Stomach (tissue), 9 donors: Measurements from ENCODE around the gene MYBPC2. TPM values are rescaled to one million over a fixed set of nuclear protein-coding genes. Genes with fewer than 3 reads are reported as not detected.
"Not testable (repeated sequence)": the region's sequence is repeated elsewhere in the genome, so short reads cannot be mapped to it uniquely, and the experiment has no call there.

ENCODE experiments used
- DNase-seq, 2 donors: peaks; one replicate each; pipeline versions ENCODE4 v3.0.0 to v3.0.0-alpha.2; 2013 to 2019
- H3K27ac ChIP-seq, 5 donors: fragments of 200-600 bp in 4 of 5; sonication (generic) in 4 of 5; one replicate each; pipeline ENCODE4 v1.5.1; 2013 to 2019; ENCODE audit warnings: mild to moderate bottlenecking in 1 of 5, moderate library complexity in 1 of 5
- H3K27me3 ChIP-seq, 3 donors: fragments of 200-600 bp; sonication (generic); one replicate each; pipeline ENCODE4 v1.5.1; 2017 to 2019; ENCODE audit warnings: mixed run types in 1 of 3
- H3K36me3 ChIP-seq, 4 donors: fragments of 200-600 bp; sonication (generic); 1 replicate in 3 of 4; 2 replicates in 1 of 4; pipeline ENCODE4 v1.5.1; 2016 to 2019
- H3K4me1 ChIP-seq, 4 donors: fragments of 200-600 bp; sonication (generic); one replicate each; pipeline ENCODE4 v1.5.1; 2016 to 2019
- H3K4me3 ChIP-seq, 4 donors: fragments of 200-600 bp; sonication (generic) in 3 of 4; one replicate each; pipeline ENCODE4 v1.5.1; 2016 to 2019; ENCODE audit warnings: mild to moderate bottlenecking in 1 of 4
- H3K9me3 ChIP-seq, 4 donors: fragments of 200-600 bp; sonication (generic); one replicate each; pipeline ENCODE4 v1.5.1; 2016 to 2019
- CTCF ChIP-seq, 7 experiments: fragments of 450-650 bp in 4 of 7; fragments of 200-600 bp in 3 of 7; sonication (generic) in 3 of 7; IDR thresholded peaks; one replicate each; pipeline ENCODE4 v1.5.1; 2016 to 2019; ENCODE audit warnings: antibody characterized with exemption in 7 of 7, control low read depth in 2 of 7, mild to moderate bottlenecking in 1 of 7
- EP300 ChIP-seq: sonication (generic); formaldehyde crosslinking; IDR thresholded peaks from one replicate; pipeline ENCODE4 v1.6.1; 2017; ENCODE audit warnings: antibody characterized with exemption
- POLR2A ChIP-seq, 4 donors: fragments of 450-650 bp; IDR thresholded peaks; one replicate each; pipeline ENCODE4 v1.6.1; 2016; ENCODE audit warnings: antibody characterized with exemption in 4 of 4, control low read depth in 2 of 4, mild to moderate bottlenecking in 1 of 4, moderate library complexity in 1 of 4
- POLR2AphosphoS5 ChIP-seq, 3 donors: sonication (generic); formaldehyde crosslinking; IDR thresholded peaks; one replicate each; pipeline ENCODE4 v1.6.1; 2016; ENCODE audit warnings: antibody characterized with exemption in 3 of 3
- WGBS, 5 donors: extraction: QIAGEN DNeasy Blood & Tissue Kit in 3 of 5; methylation state at CpG; one replicate each; pipeline versions ENCODE4 v1.1.5 to v1.1.7; 2013 to 2018; 5-methylcytosine and 5-hydroxymethylcytosine counted together
- intact Hi-C: fragments of 100-400 bp; cut with DNase I; formaldehyde crosslinking; loops from one replicate; pipeline ENCODE4 v1.15.1; 2023; ENCODE audit warnings: low total_unique reads
- polyA plus RNA-seq, 3 donors: library from polyadenylated mRNA; stranded (reverse); fragments of 200-250 nt; gene quantifications; one replicate each; pipeline ENCODE4 v1.2.3, GENCODE V29; 2013
- total RNA-seq, 5 donors: library from RNA; depleted of rRNA; stranded (reverse); fragments of >200 nt; gene quantifications; one replicate each; pipeline versions ENCODE4 v1.1.0 to v1.2.3, GENCODE V29; 2014 to 2016
- donor health status: healthy with polysubstance abuse.
- donor health status: Bipolar disorder and iron deficiency.
- donor health status: healthy.

MYBPC2 gene
- total and polyA plus RNA-seq, 8 donors = 0.10 to 0.31 TPM; not detected in 6

- DNase-seq = no peak
- H3K4me1 ChIP-seq = peaks cover 0 to 7% (median 0%) of the 10 kb centered on the region in 4 donors
- H3K4me3 ChIP-seq = no peak overlapping the region
- H3K27ac ChIP-seq = no peak overlapping the region
- intact Hi-C loops = no loop called here
- 84 to 91% (median 90%) methylated on average over 5 to 6 of the region's 6 CpGs for WGBS, 5 donors
- no peaks in the 10 kb centered on the region for H3K36me3 ChIP-seq
- TF ChIP-seq EP300 = no peak
- TF ChIP-seq CTCF (IDR thresholded peaks at IDR 0.05) = no peak
- peaks cover 0 to 27% (median 0%) of the 10 kb centered on the region in 3 donors for H3K27me3 ChIP-seq
- H3K9me3 ChIP-seq = no peaks in the 10 kb centered on the region
Observed at GRCh38 chr19:50468818-50469217, 36.1 kb downstream of the MYBPC2 start.

- intact Hi-C loops, H3K27ac ChIP-seq, DNase-seq, H3K9me3 ChIP-seq, H3K27me3 ChIP-seq, H3K36me3 ChIP-seq, H3K4me3 ChIP-seq: not testable (repeated sequence)
- WGBS, 5 donors = 53 to 70% (median 64%) methylated on average over 3 of the region's 3 CpGs
- peaks cover 12 to 21% (median 15%) of the 10 kb centered on the region in 4 donors for H3K4me1 ChIP-seq
Observed at GRCh38 chr19:50473336-50473735, 40.6 kb downstream of the MYBPC2 start.

- DNase-seq = no peak
Observed at GRCh38 chr19:50475101-50475568, 42.4 kb downstream of the MYBPC2 start.

GRCh38 chr19:50475736-50476223 lies 43.1 kb downstream of the MYBPC2 start:
- DNase-seq = no peak
- peak overlapping the region; percentile 86 to 97 (median 94) for H3K4me3 ChIP-seq
- WGBS, 5 donors = 68 to 78% (median 75%) methylated on average over 27 to 29 of the region's 29 CpGs
- H3K27ac ChIP-seq = peak overlapping the region; percentile 40 to 90 (median 89)
- H3K9me3 ChIP-seq = no peaks in the 10 kb centered on the region
- H3K4me1 ChIP-seq = peaks cover 12 to 29% (median 20%) of the 10 kb centered on the region in 4 donors
- TF ChIP-seq POLR2A (IDR thresholded peaks at IDR 0.05) (no peak), EP300 (peak; percentile 39)
- peaks cover 20 to 29% (median 27%) of the 10 kb centered on the region in 4 donors for H3K36me3 ChIP-seq
- H3K27me3 ChIP-seq = no peaks in the 10 kb centered on the region
- intact Hi-C loops = no loop called here

More at GRCh38 chr19:50475101-50475568, 42.4 kb downstream of the MYBPC2 start:
- 66 to 85% (median 80%) methylated on average over 5 to 12 of the region's 12 CpGs for WGBS, 5 donors
- no peak for TF ChIP-seq CTCF (IDR thresholded peaks at IDR 0.05)
- TF ChIP-seq EP300 = no peak
- TF ChIP-seq POLR2A (IDR thresholded peaks at IDR 0.05) = no peak
- TF ChIP-seq POLR2AphosphoS5 (IDR thresholded peaks at IDR 0.05) = no peak
- Histone ChIP-seq H3K9me3 (no peaks in the 10 kb centered on the region), H3K4me3 (no peak overlapping the region), H3K27me3 (no peaks in the 10 kb centered on the region), H3K27ac (peak overlapping the region in 1 of 5 donors; percentile 89), H3K4me1 (peaks cover 12 to 29% (median 20%) of the 10 kb centered on the region in 4 donors), H3K36me3 (peaks cover 14 to 23% (median 20%) of the 10 kb centered on the region in 4 donors)
- intact Hi-C loops = no loop called here

GRCh38 chr19:50476224-50476906 lies 43.7 kb downstream of the MYBPC2 start, which contains the start of the genes EMC10 and GARIN5A:
Gene EMC10 (plus strand): TSS chr19:50476507. CDS start chr19:50476545, 38 bp downstream.
Gene GARIN5A (minus strand): TSS chr19:50476848. CDS start chr19:50476388, 460 bp downstream.
- Histone ChIP-seq H3K27ac (peak within 1 kb of the TSS; percentile 86 to 90 (median 89)), H3K4me1 (peaks cover 12 to 29% (median 20%) of the 10 kb centered on the region in 4 donors), H3K9me3 (no peaks in the 10 kb centered on the region), H3K27me3 (no peaks in the 10 kb centered on the region), H3K36me3 (peaks cover 22 to 35% (median 33%) of the 10 kb centered on the region in 4 donors), H3K4me3 (peak within 1 kb of the TSS; percentile 86 to 97 (median 94))
- intact Hi-C loops = no loop called here
- TF ChIP-seq POLR2A (IDR thresholded peaks at IDR 0.05) = peak in 1 of 4 donors; percentile 52
- TF ChIP-seq POLR2AphosphoS5 (IDR thresholded peaks at IDR 0.05) = peak; percentile 81 to 90 (median 88)
- no peak for TF ChIP-seq EP300
- peak in 1 of 7 experiments; percentile 23 for TF ChIP-seq CTCF (IDR thresholded peaks at IDR 0.05)
- peak; percentile 94 to 99 for DNase-seq
- 1 to 4% (median 3%) methylated on average over 48 to 58 of the region's 58 CpGs for WGBS, 5 donors
